HCT116 (cell line): Measurements from ENCODE around the gene IGF2. TPM values are rescaled to one million over a fixed set of nuclear protein-coding genes. Genes with fewer than 3 reads are reported as not detected.

Experiments
- ATAC-seq: fragments of 200-7000 bp; cut with Tn5 transposase; 2 replicates; pipeline ENCODE4 v1.9.1; 2020; ENCODE audit warnings: mild to moderate bottlenecking, moderate library complexity
- BruUV-seq: library from RNA; stranded (reverse); fragments of 400-500 nt; replicated peaks from 2 replicates; lab custom pipeline; 2021; lab: Mats Ljungman, UMichigan
- CTCF ChIA-PET: fragments of 300-600 bp; sonication (Branson Sonifier 250); formaldehyde crosslinking; loops from one replicate; lab custom pipeline; 2021; ENCODE audit warnings: antibody characterized with exemption; lab: Charles Lee
- POLR2A ChIA-PET: fragments of 300-600, 350-600 bp; sonication (Branson Sonifier 250); formaldehyde crosslinking; loops from one replicate; lab custom pipeline; 2021; ENCODE audit warnings: antibody characterized with exemption; lab: Charles Lee
- RAD21 ChIA-PET, 2 experiments: fragments of 300-600 bp; sonication (Branson Sonifier 250); formaldehyde crosslinking; loops; one replicate each; lab custom pipeline; 2023; ENCODE audit warnings: low total read pairs in 2 of 2; ENCODE audit not compliant: uncharacterized antibody in 2 of 2, unreplicated experiment in 2 of 2, low non-redundant PET in 1 of 2; lab: Charles Lee
- DNase-seq: peaks from one replicate; pipeline ENCODE4 v3.0.0-alpha.2; 2010; ENCODE audit warnings: low read depth, low spot score
- H2AFZ ChIP-seq: fragments of 200-600 bp; shearing (Covaris generic), sonication (generic); 2 replicates; pipeline ENCODE4 v1.6.1; 2017; ENCODE audit warnings: low read depth, mixed run types, mixed read lengths, antibody characterized with exemption, low read length; ENCODE audit not compliant: poor library complexity, severe bottlenecking
- H3K27ac ChIP-seq: 2 replicates; pipeline ENCODE4 v1.5.1; 2012; ENCODE audit warnings: low read depth, low read length
- H3K27me3 ChIP-seq: fragments of 200-600 bp; sonication (generic); 2 replicates; pipeline ENCODE4 v1.6.1; 2016; ENCODE audit warnings: mixed run types, low read length, mixed read lengths; ENCODE audit not compliant: insufficient read depth
- H3K36me3 ChIP-seq, 2 experiments: fragments of 200-500 bp in 1 of 2; fragments of 200-600 bp in 1 of 2; sonication (Bioruptor generic) in 1 of 2; sonication (generic) in 1 of 2; 2 replicates each; pipeline versions ENCODE4 v1.5.1 to v1.6.1; 2014 to 2016; ENCODE audit warnings: low read length in 2 of 2, inconsistent platforms in 1 of 2, mixed read lengths in 1 of 2, mixed run types in 1 of 2; ENCODE audit not compliant: insufficient read depth in 2 of 2, control insufficient read depth in 1 of 2
- H3K4me1 ChIP-seq, 2 experiments: fragments of 200-600 bp in 1 of 2; sonication (generic) in 1 of 2; 2 replicates each; pipeline versions ENCODE4 v1.5.1 to v1.6.1; 2012 to 2017; ENCODE audit warnings: low read length in 2 of 2, inconsistent platforms in 1 of 2, mild to moderate bottlenecking in 1 of 2, mixed read lengths in 1 of 2, mixed run types in 1 of 2, moderate library complexity in 1 of 2; ENCODE audit not compliant: insufficient read depth in 2 of 2, control insufficient read depth in 1 of 2
- H3K4me2 ChIP-seq: fragments of 200-600 bp; sonication (generic); 2 replicates; pipeline ENCODE4 v1.6.1; 2017; ENCODE audit warnings: mixed run types, low read length, mixed read lengths
- H3K4me3 ChIP-seq, 2 experiments: fragments of 200-600 bp in 1 of 2; sonication (generic) in 1 of 2; replicated peaks in 1 of 2; 2 replicates each; pipeline ENCODE4 v1.5.1; 2011 to 2016; ENCODE audit warnings: low read length in 2 of 2, control low read depth in 1 of 2, low read depth in 1 of 2, mild to moderate bottlenecking in 1 of 2, mixed read lengths in 1 of 2, mixed run types in 1 of 2
- H3K79me2 ChIP-seq: fragments of 200-600 bp; sonication (generic); 2 replicates; pipeline ENCODE4 v1.6.1; 2017; ENCODE audit warnings: mild to moderate bottlenecking, mixed run types, low read length, moderate library complexity, mixed read lengths; ENCODE audit not compliant: insufficient read depth
- H3K9ac ChIP-seq: fragments of 200-600 bp; sonication (generic); 2 replicates; pipeline ENCODE4 v1.6.1; 2016; ENCODE audit warnings: low read length, mixed read lengths
- H3K9me2 ChIP-seq: fragments of 200-600 bp; sonication (generic), shearing (Covaris generic); 2 replicates; pipeline ENCODE4 v1.6.1; 2017; ENCODE audit warnings: mixed run types, mild to moderate bottlenecking, moderate library complexity; ENCODE audit not compliant: insufficient read depth
- H3K9me3 ChIP-seq, 2 experiments: fragments of 200-500 bp in 1 of 2; fragments of 200-600 bp in 1 of 2; sonication (Bioruptor generic) in 1 of 2; sonication (generic) in 1 of 2; 2 replicates each; pipeline ENCODE4 v1.6.1; 2014 to 2017; ENCODE audit warnings: low read length in 2 of 2, mixed read lengths in 2 of 2, inconsistent platforms in 1 of 2, low read depth in 1 of 2, mild to moderate bottlenecking in 1 of 2, mixed run types in 1 of 2, moderate library complexity in 1 of 2; ENCODE audit not compliant: control insufficient read depth in 1 of 2, insufficient read depth in 1 of 2
- H4K20me1 ChIP-seq: fragments of 200-600 bp; sonication (generic), shearing (Covaris generic); 2 replicates; pipeline ENCODE4 v1.6.1; 2017; ENCODE audit warnings: mixed run types, mild to moderate bottlenecking, moderate library complexity; ENCODE audit not compliant: insufficient read depth
- ATF3 ChIP-seq: IDR thresholded peaks from 2 replicates; pipeline ENCODE4 v1.6.1; 2012
- CTCF ChIP-seq, 3 experiments: fragments of 200-600 bp in 1 of 3; sonication (generic) in 1 of 3; IDR thresholded peaks in 2 of 3; conservative IDR thresholded peaks in 1 of 3; 2 replicates each; pipeline ENCODE4 v1.5.1; 2012 to 2017; ENCODE audit warnings: low read depth in 2 of 3, low read length in 2 of 3, antibody characterized with exemption in 1 of 3, borderline replicate concordance in 1 of 3, control low read depth in 1 of 3, mild to moderate bottlenecking in 1 of 3, mixed read lengths in 1 of 3, mixed run types in 1 of 3, moderate library complexity in 1 of 3; ENCODE audit not compliant: insufficient read depth in 1 of 3
- SP1 ChIP-seq: IDR thresholded peaks from 2 replicates; pipeline ENCODE4 v1.6.1; 2012; ENCODE audit warnings: low read depth
- SRF ChIP-seq: IDR thresholded peaks from 2 replicates; pipeline ENCODE4 v1.6.1; 2012; ENCODE audit warnings: low read depth
- ZNF274 ChIP-seq: fragments of 200-500 bp; sonication (Bioruptor generic); IDR thresholded peaks from 2 replicates; pipeline ENCODE4 v1.6.1; 2014; ENCODE audit warnings: mild to moderate bottlenecking, low read depth, low read length, inconsistent platforms
- intact Hi-C: fragments of 100-400 bp; cut with micrococcal nuclease; formaldehyde crosslinking; loops from 2 replicates; pipeline ENCODE4 v1.10.0; 2022
- total RNA-seq: library from RNA; stranded (reverse); gene quantifications from one replicate; pipeline ENCODE4 v1.2.1, GENCODE V29; 2021; ENCODE audit not compliant: unreplicated experiment

Gene IGF2
- total RNA-seq, 1 experiment from 2014 or later: 17.9 TPM

- H3K36me3 ChIP-seq: no peaks in the 10 kb centered on the region
- intact Hi-C loops: loop anchor here (5.0 kb wide), 1 partner anchor 48 kb away; the partner anchor contains the start of gene IGF2
- no peak overlapping the region for H3K27ac ChIP-seq
- ChIA-PET RAD21 (no interaction called here), POLR2A (interaction anchor here (1.2 kb wide), 1 partner anchor 9 kb away, joined by 3 read pairs; no protein-coding TSS in a partner anchor), CTCF (interaction anchor here (1.1 to 2.1 kb wide), 2 partner anchors 14 to 62 kb away, joined by 4 to 10 read pairs; no protein-coding TSS in a partner anchor)
- peak; percentile 44 for ATAC-seq
- peaks cover 4 to 19% of the 10 kb centered on the region in 2 experiments; a peak in 2 of 4 replicates for H3K4me1 ChIP-seq
- H3K4me3 ChIP-seq: no peak overlapping the region
- no peak for DNase-seq
- no peaks in the 10 kb centered on the region for H4K20me1 ChIP-seq
- no peaks in the 10 kb centered on the region for H3K27me3 ChIP-seq
- H3K79me2 ChIP-seq: no peaks in the 10 kb centered on the region
- H3K9ac ChIP-seq: no peak overlapping the region
- H3K4me2 ChIP-seq: 0 out of 2 replicates have a peak overlapping the region, but pooled peaks have one; percentile 8
- no peaks in the 10 kb centered on the region for H3K9me2 ChIP-seq
- TF ChIP-seq SRF (no peak), CTCF (IDR thresholded peaks at IDR 0.05 in 2 of 3, conservative IDR thresholded peaks at IDR 0.05 in 1 of 3; ENCODE audit: borderline replicate concordance in 1 of 3, insufficient read depth in 1 of 3, low read depth in 2 of 3, low read length in 2 of 3) (peak in 2 of 3 experiments; percentile 20 to 21; a peak in 2 of 6 replicates), ZNF274 (no peak)
- no peaks in the 10 kb centered on the region for H3K9me3 ChIP-seq
- no TSS peak for BruUV-seq
- H2AFZ ChIP-seq: no peak overlapping the region
Measured at GRCh38 chr11:2088746-2089535, 50.2 kb downstream of the IGF2 start.

- CTCF ChIA-PET: no interaction called here
- BruUV-seq: no TSS peak
- H3K27me3 ChIP-seq: no peaks in the 10 kb centered on the region
Measured at GRCh38 chr11:2088284-2088683, 50.9 kb downstream of the IGF2 start.

More at GRCh38 chr11:2088284-2088683, 50.9 kb downstream of the IGF2 start:
- ChIA-PET RAD21 (interaction anchor here in 1 of 2 experiments (0.6 kb wide), 1 partner anchor 63 kb away, joined by 3 read pairs; no protein-coding TSS in a partner anchor), POLR2A (interaction anchor here (1.2 kb wide), 1 partner anchor 9 kb away, joined by 3 read pairs; no protein-coding TSS in a partner anchor)
- H3K9me3 ChIP-seq: no peaks in the 10 kb centered on the region
- no peak overlapping the region for H3K4me2 ChIP-seq
- no peaks in the 10 kb centered on the region for H3K79me2 ChIP-seq
- peaks cover 4 to 18% of the 10 kb centered on the region in 2 experiments; a peak in 2 of 4 replicates for H3K4me1 ChIP-seq
- H2AFZ ChIP-seq: no peak overlapping the region
- no peak overlapping the region for H3K9ac ChIP-seq
- intact Hi-C loops: loop anchor here (5.0 kb wide), 1 partner anchor 49 kb away; the partner anchor contains the start of gene IGF2
- TF ChIP-seq SP1: no peak
- TF ChIP-seq ATF3: no peak
- DNase-seq (no peak), ATAC-seq (no peak)
- no peaks in the 10 kb centered on the region for H3K9me2 ChIP-seq
- no peaks in the 10 kb centered on the region for H4K20me1 ChIP-seq
- no peak overlapping the region for H3K4me3 ChIP-seq
- H3K36me3 ChIP-seq: no peaks in the 10 kb centered on the region
- H3K27ac ChIP-seq: no peak overlapping the region
